AG09309 (cell line): ENCODE results near the gene BRF1.

Source experiments
- DNase-seq: peaks from one replicate; pipeline ENCODE4 v3.0.0-alpha.2; 2010; ENCODE audit warnings: low read depth
- H3K4me3 ChIP-seq: 2 replicates; pipeline ENCODE4 v1.5.1; 2011; ENCODE audit warnings: mild to moderate bottlenecking, low read depth, low read length, moderate library complexity; ENCODE audit not compliant: control insufficient read depth
- TF ChIP-seq, protein P1 (sequence below): IDR thresholded peaks from 2 replicates; pipeline ENCODE4 v1.5.1; 2011; ENCODE audit warnings: mild to moderate bottlenecking, low read depth, low read length, inconsistent platforms; ENCODE audit not compliant: insufficient read depth, control insufficient read depth; ENCODE audit errors: missing control alignments

The BRF1 gene

GRCh38 chr14:105178069-105178867 is 122.5 kb downstream of the BRF1 start:
- TF ChIP-seq, protein P1, sequence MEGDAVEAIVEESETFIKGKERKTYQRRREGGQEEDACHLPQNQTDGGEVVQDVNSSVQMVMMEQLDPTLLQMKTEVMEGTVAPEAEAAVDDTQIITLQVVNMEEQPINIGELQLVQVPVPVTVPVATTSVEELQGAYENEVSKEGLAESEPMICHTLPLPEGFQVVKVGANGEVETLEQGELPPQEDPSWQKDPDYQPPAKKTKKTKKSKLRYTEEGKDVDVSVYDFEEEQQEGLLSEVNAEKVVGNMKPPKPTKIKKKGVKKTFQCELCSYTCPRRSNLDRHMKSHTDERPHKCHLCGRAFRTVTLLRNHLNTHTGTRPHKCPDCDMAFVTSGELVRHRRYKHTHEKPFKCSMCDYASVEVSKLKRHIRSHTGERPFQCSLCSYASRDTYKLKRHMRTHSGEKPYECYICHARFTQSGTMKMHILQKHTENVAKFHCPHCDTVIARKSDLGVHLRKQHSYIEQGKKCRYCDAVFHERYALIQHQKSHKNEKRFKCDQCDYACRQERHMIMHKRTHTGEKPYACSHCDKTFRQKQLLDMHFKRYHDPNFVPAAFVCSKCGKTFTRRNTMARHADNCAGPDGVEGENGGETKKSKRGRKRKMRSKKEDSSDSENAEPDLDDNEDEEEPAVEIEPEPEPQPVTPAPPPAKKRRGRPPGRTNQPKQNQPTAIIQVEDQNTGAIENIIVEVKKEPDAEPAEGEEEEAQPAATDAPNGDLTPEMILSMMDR, result no peak
- DNase-seq, result no peak

GRCh38 chr14:105177082-105177481 is 123.7 kb downstream of the BRF1 start:
- H3K4me3 ChIP-seq, result no peak overlapping the region
- no peak for DNase-seq
- TF ChIP-seq, protein P1, result no peak

More at GRCh38 chr14:105178069-105178867, 122.5 kb downstream of the BRF1 start:
- no peak overlapping the region for H3K4me3 ChIP-seq

GRCh38 chr14:105176513-105176912 is 124.3 kb downstream of the BRF1 start:
- TF ChIP-seq, protein P1, result no peak
- H3K4me3 ChIP-seq, result no peak overlapping the region
- no peak for DNase-seq

DNA sequence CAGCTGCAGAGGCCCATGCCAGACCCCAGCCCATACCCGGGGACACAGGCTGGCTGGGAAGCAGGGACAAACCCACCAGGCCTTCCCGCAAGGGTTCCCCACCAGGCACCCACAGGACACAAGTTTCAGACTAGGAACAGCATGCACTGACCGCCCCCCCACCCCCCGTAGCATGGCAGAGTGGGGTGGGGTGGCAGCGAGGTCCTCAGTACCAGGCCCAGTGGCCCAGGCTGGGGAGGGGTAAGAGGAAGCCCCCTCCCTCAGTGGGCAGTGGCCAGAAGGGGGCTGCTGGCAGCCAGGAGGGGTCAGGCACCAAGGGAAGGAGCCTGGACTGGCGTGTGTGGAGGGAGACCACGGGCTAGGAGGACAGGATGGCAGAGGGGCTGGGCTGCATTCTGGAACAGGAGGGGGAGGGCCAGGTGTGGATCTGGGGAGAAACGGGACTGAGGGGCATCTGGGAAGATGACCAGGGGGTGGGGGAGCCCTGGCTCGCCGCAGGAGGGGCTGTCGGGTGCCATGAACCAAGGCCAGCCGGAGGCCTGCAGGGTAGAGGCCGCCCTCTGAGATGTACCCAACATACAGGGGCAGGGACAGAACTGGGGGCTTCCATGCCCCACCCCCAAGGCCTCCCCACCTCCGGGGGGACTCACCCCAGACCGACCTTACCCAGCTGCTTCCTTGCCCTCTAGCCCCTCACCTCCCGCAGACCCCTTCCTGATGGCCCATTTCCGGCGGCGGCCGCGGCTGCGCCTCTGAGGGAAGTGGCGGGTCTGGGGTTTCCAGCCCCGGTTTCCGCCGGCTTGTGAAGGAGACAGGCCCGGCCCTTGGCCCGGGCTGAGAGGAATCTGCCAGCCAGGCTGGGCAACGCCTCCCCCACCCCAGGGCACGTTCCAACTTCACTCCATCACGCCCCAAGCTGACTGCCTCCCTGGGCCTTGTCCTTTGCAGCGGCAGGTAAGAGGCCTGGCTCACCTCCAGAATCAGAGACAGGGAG is 126.6 kb downstream of the BRF1 start:
- DNase-seq, result no peak
- H3K4me3 ChIP-seq, result no peak overlapping the region

GRCh38 chr14:105173145-105173544 is 127.7 kb downstream of the BRF1 start:
- no peak overlapping the region for H3K4me3 ChIP-seq
- TF ChIP-seq, protein P1, result no peak
- DNase-seq, result no peak

More for the DNA sequence above, 126.6 kb downstream of the BRF1 start:
- TF ChIP-seq, protein P1, result no peak

DNA sequence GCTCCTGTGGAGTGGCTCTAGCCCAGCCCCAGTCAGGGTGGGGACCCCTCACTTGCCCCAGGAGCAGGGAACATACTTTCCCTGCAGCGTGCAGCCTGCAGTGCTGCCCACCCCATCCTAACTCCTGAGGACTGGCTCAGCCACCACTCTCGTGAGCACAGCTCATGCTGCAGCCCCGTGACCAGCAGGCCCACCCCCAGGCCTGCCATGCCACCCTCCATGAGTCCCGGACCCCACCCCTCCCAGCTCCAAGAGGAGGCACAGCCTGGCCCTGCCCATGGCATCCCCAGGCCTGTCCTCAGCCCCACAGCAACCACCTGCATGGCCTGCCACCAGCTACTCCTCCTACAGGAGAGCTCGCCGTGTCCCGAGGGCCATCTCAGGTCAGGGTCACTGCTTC is 128.3 kb downstream of the BRF1 start:
- TF ChIP-seq, protein P1, result no peak
- no peak for DNase-seq
- no peak overlapping the region for H3K4me3 ChIP-seq
